Karpas-422 (cell line): Measurements from ENCODE around the gene PSMG4. TPM values are rescaled to one million over a fixed set of nuclear protein-coding genes. Genes with fewer than 3 reads are reported as not detected.

Experiments used
- DNase-seq: peaks from one replicate; pipeline ENCODE4 v3.0.0-alpha.2; 2015
- H2AFZ ChIP-seq: fragments of 200-600 bp; sonication (generic); 2 replicates; pipeline ENCODE4 v1.6.1; 2014; ENCODE audit warnings: antibody characterized with exemption, low read length, mixed read lengths
- H3K27ac ChIP-seq: fragments of 200-600 bp; sonication (generic); 2 replicates; pipeline ENCODE4 v1.5.1; 2014; ENCODE audit warnings: mild to moderate bottlenecking, low read length, moderate library complexity
- H3K27me3 ChIP-seq: fragments of 200-600 bp; sonication (generic); 2 replicates; pipeline ENCODE4 v1.6.1; 2014; ENCODE audit warnings: low read length, mixed read lengths
- H3K36me3 ChIP-seq: fragments of 200-600 bp; sonication (generic); 2 replicates; pipeline ENCODE4 v1.6.1; 2014; ENCODE audit warnings: low read length, mixed read lengths; ENCODE audit not compliant: insufficient read depth
- H3K4me1 ChIP-seq: fragments of 200-600 bp; sonication (generic); 2 replicates; pipeline ENCODE4 v1.6.1; 2014; ENCODE audit warnings: mild to moderate bottlenecking, low read length, mixed read lengths
- H3K4me2 ChIP-seq: fragments of 200-600 bp; sonication (generic); 2 replicates; pipeline ENCODE4 v1.6.1; 2014; ENCODE audit warnings: low read length, low read depth, mild to moderate bottlenecking; ENCODE audit not compliant: poor library complexity, severe bottlenecking
- H3K4me3 ChIP-seq: fragments of 200-600 bp; sonication (generic); 2 replicates; pipeline ENCODE4 v1.5.1; 2014; ENCODE audit warnings: mild to moderate bottlenecking, antibody characterized with exemption, low read length, mixed read lengths
- H3K79me2 ChIP-seq: fragments of 200-600 bp; sonication (generic); 2 replicates; pipeline ENCODE4 v1.6.1; 2014; ENCODE audit warnings: mild to moderate bottlenecking, low read length, mixed read lengths
- H3K9ac ChIP-seq: fragments of 200-600 bp; sonication (generic); 2 replicates; pipeline ENCODE4 v1.6.0; 2014; ENCODE audit warnings: low read length
- H3K9me2 ChIP-seq: fragments of 200-600 bp; sonication (generic), shearing (Covaris generic); replicated peaks from 2 replicates; pipeline ENCODE4 v1.6.0; 2014; ENCODE audit warnings: mild to moderate bottlenecking, low read length, moderate library complexity; ENCODE audit not compliant: insufficient read depth
- H3K9me3 ChIP-seq: fragments of 300-700, 200-600 bp; sonication (generic); 2 replicates; pipeline ENCODE4 v1.6.1; 2014; ENCODE audit warnings: low read length, mixed read lengths
- H4K20me1 ChIP-seq: fragments of 200-600 bp; sonication (generic); 2 replicates; pipeline ENCODE4 v1.6.1; 2014; ENCODE audit warnings: mild to moderate bottlenecking, antibody characterized with exemption, low read length, low read depth; ENCODE audit not compliant: insufficient read depth
- total RNA-seq: library from RNA; depleted of rRNA; stranded (reverse); fragments of >200 nt; shearing (Covaris generic); gene quantifications from 2 replicates; pipeline ENCODE4 v1.2.3, GENCODE V29; 2014; ENCODE audit warnings: low replicate concordance

Gene PSMG4
- total RNA-seq, 1 experiment from 2014 or later = 42.3 TPM

GRCh38 chr6:3304500-3305215, 45.9 kb downstream of the PSMG4 start:
- Histone ChIP-seq H3K36me3 (no peaks in the 10 kb centered on the region), H2AFZ (no peak overlapping the region), H3K9ac (no peak overlapping the region), H3K4me3 (no peak overlapping the region), H3K4me1 (no peaks in the 10 kb centered on the region), H3K27ac (no peak overlapping the region), H3K9me3 (no peaks in the 10 kb centered on the region), H3K9me2 (no peaks in the 10 kb centered on the region), H3K79me2 (no peaks in the 10 kb centered on the region), H3K27me3 (no peaks in the 10 kb centered on the region), H3K4me2 (no peak overlapping the region), H4K20me1 (no peaks in the 10 kb centered on the region)
- DNase-seq = no peak

GRCh38 chr6:3305216-3305565, 46.4 kb downstream of the PSMG4 start:
- Histone ChIP-seq H3K79me2 (no peaks in the 10 kb centered on the region), H3K27me3 (no peaks in the 10 kb centered on the region), H3K4me1 (no peaks in the 10 kb centered on the region), H3K4me2 (no peak overlapping the region), H2AFZ (no peak overlapping the region), H3K9me2 (no peaks in the 10 kb centered on the region), H3K36me3 (no peaks in the 10 kb centered on the region), H4K20me1 (no peaks in the 10 kb centered on the region), H3K9ac (no peak overlapping the region), H3K4me3 (no peak overlapping the region), H3K27ac (no peak overlapping the region), H3K9me3 (no peaks in the 10 kb centered on the region)
- DNase-seq = no peak

GRCh38 chr6:3305831-3306230, 47.1 kb downstream of the PSMG4 start:
- H3K4me3 ChIP-seq = no peak overlapping the region
- no peaks in the 10 kb centered on the region for H3K27me3 ChIP-seq
- H3K9me2 ChIP-seq = no peaks in the 10 kb centered on the region
- H2AFZ ChIP-seq = no peak overlapping the region
- no peaks in the 10 kb centered on the region for H4K20me1 ChIP-seq
- H3K27ac ChIP-seq = no peak overlapping the region
- no peaks in the 10 kb centered on the region for H3K36me3 ChIP-seq
- no peaks in the 10 kb centered on the region for H3K79me2 ChIP-seq
- H3K9me3 ChIP-seq = no peaks in the 10 kb centered on the region
- no peak for DNase-seq
- H3K9ac ChIP-seq = no peak overlapping the region
- H3K4me1 ChIP-seq = no peaks in the 10 kb centered on the region
- no peak overlapping the region for H3K4me2 ChIP-seq

GRCh38 chr6:3306848-3307247, 48.1 kb downstream of the PSMG4 start:
- H4K20me1 ChIP-seq = no peaks in the 10 kb centered on the region
- H3K9me2 ChIP-seq = no peaks in the 10 kb centered on the region
- H3K79me2 ChIP-seq = no peaks in the 10 kb centered on the region
- no peaks in the 10 kb centered on the region for H3K27me3 ChIP-seq
- no peak overlapping the region for H3K4me3 ChIP-seq
- H3K9ac ChIP-seq = no peak overlapping the region
- no peak overlapping the region for H3K27ac ChIP-seq
- DNase-seq = no peak
- no peaks in the 10 kb centered on the region for H3K36me3 ChIP-seq
- no peaks in the 10 kb centered on the region for H3K9me3 ChIP-seq
- no peak overlapping the region for H3K4me2 ChIP-seq
- H2AFZ ChIP-seq = no peak overlapping the region
- no peaks in the 10 kb centered on the region for H3K4me1 ChIP-seq

- Histone ChIP-seq H4K20me1 (no peaks in the 10 kb centered on the region), H3K9me2 (no peaks in the 10 kb centered on the region), H3K79me2 (no peaks in the 10 kb centered on the region), H3K4me2 (no peak overlapping the region), H3K4me3 (no peak overlapping the region), H3K27ac (no peak overlapping the region), H3K36me3 (no peaks in the 10 kb centered on the region), H3K27me3 (no peaks in the 10 kb centered on the region), H2AFZ (no peak overlapping the region), H3K9me3 (no peaks in the 10 kb centered on the region), H3K4me1 (no peaks in the 10 kb centered on the region), H3K9ac (no peak overlapping the region)
- DNase-seq = no peak
These were observed 48.7 kb downstream of the PSMG4 start for GRCh38 chr6:3307436-3307835.

GRCh38 chr6:3308106-3308505, 49.4 kb downstream of the PSMG4 start:
- no peaks in the 10 kb centered on the region for H3K27me3 ChIP-seq
- no peaks in the 10 kb centered on the region for H3K79me2 ChIP-seq
- no peak overlapping the region for H3K4me2 ChIP-seq
- H3K27ac ChIP-seq = no peak overlapping the region
- no peaks in the 10 kb centered on the region for H3K36me3 ChIP-seq
- H3K9me2 ChIP-seq = no peaks in the 10 kb centered on the region
- no peak for DNase-seq
- no peak overlapping the region for H3K9ac ChIP-seq
- no peaks in the 10 kb centered on the region for H3K9me3 ChIP-seq
- H3K4me3 ChIP-seq = no peak overlapping the region
- H4K20me1 ChIP-seq = no peaks in the 10 kb centered on the region
- no peaks in the 10 kb centered on the region for H3K4me1 ChIP-seq
- no peak overlapping the region for H2AFZ ChIP-seq

GRCh38 chr6:3309391-3310050, 50.8 kb downstream of the PSMG4 start:
- no peak for DNase-seq
- Histone ChIP-seq H3K36me3 (no peaks in the 10 kb centered on the region), H2AFZ (no peak overlapping the region), H4K20me1 (no peaks in the 10 kb centered on the region), H3K27ac (no peak overlapping the region), H3K9me3 (no peaks in the 10 kb centered on the region), H3K4me2 (no peak overlapping the region), H3K4me1 (no peaks in the 10 kb centered on the region), H3K9me2 (no peaks in the 10 kb centered on the region), H3K4me3 (no peak overlapping the region), H3K79me2 (no peaks in the 10 kb centered on the region), H3K9ac (no peak overlapping the region), H3K27me3 (no peaks in the 10 kb centered on the region)

GRCh38 chr6:3310051-3310448, 51.3 kb downstream of the PSMG4 start:
- no peaks in the 10 kb centered on the region for H3K27me3 ChIP-seq
- no peaks in the 10 kb centered on the region for H3K36me3 ChIP-seq
- H3K4me3 ChIP-seq = no peak overlapping the region
- H3K79me2 ChIP-seq = no peaks in the 10 kb centered on the region
- no peak overlapping the region for H3K27ac ChIP-seq
- DNase-seq = no peak
- H3K9ac ChIP-seq = no peak overlapping the region
- H3K4me2 ChIP-seq = no peak overlapping the region
- H2AFZ ChIP-seq = no peak overlapping the region
- H3K9me2 ChIP-seq = no peaks in the 10 kb centered on the region
- no peaks in the 10 kb centered on the region for H4K20me1 ChIP-seq
- no peaks in the 10 kb centered on the region for H3K4me1 ChIP-seq
- H3K9me3 ChIP-seq = no peaks in the 10 kb centered on the region
